KOPT-K1 (cell line): ENCODE measurements around the gene PAGE1.
"Not testable (repeated sequence)": the region's sequence is repeated elsewhere in the genome, so short reads cannot be mapped to it uniquely, and the experiment has no call there.

ENCODE experiments used
- H3K27ac ChIP-seq: fragments of 200-600 bp; sonication (generic); 2 replicates; pipeline ENCODE4 v1.5.1; 2016; ENCODE audit warnings: antibody characterized with exemption, mild to moderate bottlenecking, low read depth, low read length; ENCODE audit not compliant: poor library complexity, severe bottlenecking
- H3K36me3 ChIP-seq: fragments of 200-600 bp; sonication (generic); 2 replicates; pipeline ENCODE4 v1.5.1; 2017; ENCODE audit warnings: antibody characterized with exemption, mild to moderate bottlenecking, low read length, moderate library complexity; ENCODE audit not compliant: insufficient read depth
- H3K9me3 ChIP-seq: fragments of 200-600 bp; sonication (generic); 2 replicates; pipeline ENCODE4 v1.5.1; 2017; ENCODE audit warnings: antibody characterized with exemption, low read length, mild to moderate bottlenecking; ENCODE audit not compliant: insufficient read depth, poor library complexity, severe bottlenecking

Gene PAGE1

GRCh38 chrX:49695276-49696180 lies at the start of gene PAGE1:
PAGE1 (minus strand) TSS chrX:49695984; CDS start chrX:49694770, 1,214 bp downstream.
- Histone ChIP-seq H3K27ac (no peak within 1 kb of the TSS), H3K9me3 (no peaks in the 10 kb centered on the region), H3K36me3 (no peaks in the 10 kb centered on the region)

GRCh38 chrX:49741501-49741900 lies 45.7 kb upstream of the PAGE1 start:
- not testable (repeated sequence) for H3K27ac ChIP-seq, H3K9me3 ChIP-seq, H3K36me3 ChIP-seq

GRCh38 chrX:49727847-49728246 lies 32.1 kb upstream of the PAGE1 start:
- H3K9me3 ChIP-seq, result no peaks in the 10 kb centered on the region
- H3K36me3 ChIP-seq, result no peaks in the 10 kb centered on the region
- H3K27ac ChIP-seq, result no peak overlapping the region

- H3K27ac ChIP-seq, result no peak overlapping the region
- no peaks in the 10 kb centered on the region for H3K36me3 ChIP-seq
- no peaks in the 10 kb centered on the region for H3K9me3 ChIP-seq
Observed at GRCh38 chrX:49726966-49727365, 31.2 kb upstream of the PAGE1 start.

GRCh38 chrX:49725923-49726904 lies 30.4 kb upstream of the PAGE1 start:
- Histone ChIP-seq H3K36me3 (no peaks in the 10 kb centered on the region), H3K9me3 (no peaks in the 10 kb centered on the region), H3K27ac (no peak overlapping the region)

GRCh38 chrX:49725401-49725800 lies 29.6 kb upstream of the PAGE1 start:
- no peaks in the 10 kb centered on the region for H3K9me3 ChIP-seq
- H3K27ac ChIP-seq, result no peak overlapping the region
- H3K36me3 ChIP-seq, result no peaks in the 10 kb centered on the region

- not testable (repeated sequence) for H3K27ac ChIP-seq, H3K36me3 ChIP-seq, H3K9me3 ChIP-seq
Observed at GRCh38 chrX:49720106-49720505, 24.3 kb upstream of the PAGE1 start.

- H3K36me3 ChIP-seq, result no peaks in the 10 kb centered on the region
- no peaks in the 10 kb centered on the region for H3K9me3 ChIP-seq
- no peak overlapping the region for H3K27ac ChIP-seq
Observed at GRCh38 chrX:49712577-49712976, 16.8 kb upstream of the PAGE1 start.

- H3K27ac ChIP-seq, result no peak overlapping the region
- no peaks in the 10 kb centered on the region for H3K36me3 ChIP-seq
- no peaks in the 10 kb centered on the region for H3K9me3 ChIP-seq
Observed at GRCh38 chrX:49710744-49711319, 15.0 kb upstream of the PAGE1 start.

- Histone ChIP-seq H3K9me3 (no peaks in the 10 kb centered on the region), H3K27ac (no peak overlapping the region), H3K36me3 (no peaks in the 10 kb centered on the region)
Observed at GRCh38 chrX:49704691-49705404, 9.1 kb upstream of the PAGE1 start.

GRCh38 chrX:49701933-49702332 lies 6.1 kb upstream of the PAGE1 start:
- no peaks in the 10 kb centered on the region for H3K36me3 ChIP-seq
- H3K9me3 ChIP-seq, result no peaks in the 10 kb centered on the region
- H3K27ac ChIP-seq, result no peak overlapping the region

GRCh38 chrX:49701323-49701722 lies 5.5 kb upstream of the PAGE1 start:
- no peak overlapping the region for H3K27ac ChIP-seq
- no peaks in the 10 kb centered on the region for H3K9me3 ChIP-seq
- no peaks in the 10 kb centered on the region for H3K36me3 ChIP-seq

GRCh38 chrX:49675075-49675719 lies 20.6 kb downstream of the PAGE1 start:
- Histone ChIP-seq H3K9me3 (no peaks in the 10 kb centered on the region), H3K27ac (no peak overlapping the region), H3K36me3 (no peaks in the 10 kb centered on the region)

- Histone ChIP-seq H3K36me3 (no peaks in the 10 kb centered on the region), H3K27ac (no peak overlapping the region), H3K9me3 (no peaks in the 10 kb centered on the region)
Observed at GRCh38 chrX:49673394-49673793, 22.4 kb downstream of the PAGE1 start.
